ENCODE results near the gene TPRN.

DNA sequence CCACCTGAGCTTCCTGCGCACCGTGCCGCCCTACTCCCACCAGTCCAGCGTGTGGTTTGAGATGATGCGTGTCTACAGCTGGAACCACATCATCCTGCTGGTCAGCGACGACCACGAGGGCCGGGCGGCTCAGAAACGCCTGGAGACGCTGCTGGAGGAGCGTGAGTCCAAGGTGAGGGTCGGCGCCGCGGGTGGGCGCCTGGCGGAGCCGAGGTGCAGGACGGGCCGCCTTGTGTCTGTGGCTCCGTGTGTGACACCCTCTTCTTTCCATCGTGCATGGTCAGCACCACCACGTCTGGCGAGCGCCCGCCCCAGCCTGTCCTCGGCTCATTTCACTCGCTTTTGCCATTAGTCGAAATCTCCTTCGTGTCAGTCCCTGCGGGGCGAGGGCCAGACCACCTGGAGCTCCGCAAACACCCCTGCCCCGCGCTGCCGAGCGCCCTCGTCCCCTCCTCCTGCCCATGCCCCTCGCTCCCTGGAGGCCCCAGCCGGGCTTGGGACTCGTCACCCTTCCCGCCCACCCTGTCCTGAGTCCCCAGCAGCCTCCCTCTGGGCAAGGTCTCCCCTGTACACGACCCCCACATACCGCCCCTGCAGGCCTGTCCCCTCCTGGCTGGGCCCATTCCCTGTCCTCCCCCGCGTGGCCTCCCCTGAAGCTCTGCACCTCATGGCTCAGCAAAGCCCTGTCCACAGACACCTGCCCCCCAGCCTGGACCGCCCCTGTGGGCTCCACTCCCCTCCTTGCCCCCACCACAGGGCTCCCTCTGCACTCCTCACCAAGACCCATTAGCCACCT lies 54.6 kb downstream of the TPRN start:
- TF ChIP-seq SRF (CRISPR knock-in tag; IDR thresholded peaks at IDR 0.05) = no peak
- no peak for TF ChIP-seq TAF1 (IDR thresholded peaks at IDR 0.05; ENCODE audit: control insufficient read depth, extremely low read depth, insufficient read depth, low read length, severe bottlenecking)
- TF ChIP-seq CHD2 (IDR thresholded peaks at IDR 0.05; ENCODE audit: low read depth, low read length) = no peak
- no peak for TF ChIP-seq ZNF76 (CRISPR knock-in tag; IDR thresholded peaks at IDR 0.05; ENCODE audit: borderline replicate concordance)
